NCI-H146 treated with DMSO at 0.1 percent for 48 hours (cell line): ENCODE data around the gene MIOX.
A peak's percentile ranks its signal among the peaks of the same experiment; 100 is the strongest.
"Not testable (repeated sequence)": the region's sequence is repeated elsewhere in the genome, so short reads cannot be mapped to it uniquely, and the experiment has no call there.

ENCODE experiments used
- DNase-seq: peaks from one replicate; lab custom pipeline; 2025; ENCODE audit not compliant: unreplicated experiment; lab: John Stamatoyannopoulos, UW

The MIOX gene

DNA sequence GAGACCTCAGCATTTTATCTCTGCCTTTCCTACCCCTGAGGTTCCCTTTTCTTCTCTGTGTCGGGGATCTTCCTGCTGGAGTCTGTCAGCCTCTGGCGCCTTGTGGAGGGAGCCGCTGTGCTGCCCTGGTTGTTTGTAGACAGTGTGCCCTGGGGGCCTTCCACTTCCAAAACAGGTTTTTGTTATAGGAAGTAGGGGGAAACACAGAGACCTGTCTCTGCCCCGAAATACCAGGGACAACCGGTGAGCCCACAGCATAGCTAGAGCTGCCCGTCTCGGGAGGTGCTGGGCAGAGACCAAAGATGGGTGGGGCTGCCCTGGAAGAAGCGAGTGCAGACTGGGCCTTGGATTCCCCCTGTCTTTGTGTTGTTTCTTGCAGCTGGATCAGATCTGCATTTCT, 29.4 kb downstream of the MIOX start:
- no peak for DNase-seq

DNA sequence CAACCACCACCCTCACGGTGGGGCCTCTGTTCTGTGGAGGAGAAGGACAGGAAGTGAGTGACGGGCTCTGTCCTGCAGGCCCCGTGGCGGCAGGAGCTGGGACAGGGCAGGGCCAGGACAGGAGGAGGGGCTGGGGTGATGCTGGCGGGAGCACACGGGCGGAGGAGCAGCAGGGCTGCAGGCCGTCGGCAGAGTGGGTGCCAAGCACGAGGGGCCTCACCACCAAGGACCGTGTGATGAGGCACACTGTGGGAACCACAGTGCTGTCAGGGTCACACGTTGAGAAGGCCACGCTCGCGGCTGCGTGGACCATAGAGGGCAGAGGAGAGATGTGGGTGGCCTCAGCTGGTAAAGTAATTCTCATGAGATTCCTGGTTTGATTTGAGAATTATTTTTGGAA, 30.2 kb downstream of the MIOX start:
- no peak for DNase-seq

DNA sequence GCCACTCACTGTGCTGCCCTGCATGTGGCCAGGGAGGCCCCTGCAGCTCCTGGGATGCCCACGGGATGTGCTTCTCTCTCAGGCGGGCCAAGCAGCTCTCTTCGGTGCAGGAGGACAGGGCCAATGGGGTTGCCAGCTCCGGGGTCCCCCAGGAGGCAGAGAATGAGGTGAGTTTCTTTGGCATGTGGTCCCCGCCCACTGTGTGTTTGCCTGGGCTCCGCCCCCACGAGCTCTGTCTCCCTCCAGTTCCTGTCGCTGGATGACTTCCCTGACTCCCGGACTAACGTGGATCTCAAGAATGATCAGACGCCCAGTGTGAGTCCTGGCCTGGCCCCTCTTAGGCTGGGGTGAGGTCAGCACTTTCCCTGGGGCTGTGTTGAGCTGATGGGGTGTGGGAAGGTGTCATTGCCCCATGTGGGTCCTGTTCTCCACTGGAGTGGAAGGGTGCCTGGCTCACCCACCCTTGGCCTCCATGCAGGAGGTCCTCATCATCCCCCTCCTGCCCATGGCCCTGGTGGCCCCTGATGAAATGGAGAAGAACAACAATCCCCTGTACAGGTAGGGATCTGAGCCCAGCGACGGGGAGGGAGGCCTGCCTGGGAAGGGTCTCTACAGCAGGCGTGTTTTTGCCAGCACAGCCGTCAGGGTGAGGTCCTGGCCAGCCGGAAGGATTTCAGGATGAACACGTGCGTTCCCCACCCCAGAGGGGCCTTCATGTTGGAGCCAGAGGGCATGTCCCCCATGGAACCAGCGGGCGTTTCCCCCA, 31.0 kb downstream of the MIOX start:
- no peak for DNase-seq

DNA sequence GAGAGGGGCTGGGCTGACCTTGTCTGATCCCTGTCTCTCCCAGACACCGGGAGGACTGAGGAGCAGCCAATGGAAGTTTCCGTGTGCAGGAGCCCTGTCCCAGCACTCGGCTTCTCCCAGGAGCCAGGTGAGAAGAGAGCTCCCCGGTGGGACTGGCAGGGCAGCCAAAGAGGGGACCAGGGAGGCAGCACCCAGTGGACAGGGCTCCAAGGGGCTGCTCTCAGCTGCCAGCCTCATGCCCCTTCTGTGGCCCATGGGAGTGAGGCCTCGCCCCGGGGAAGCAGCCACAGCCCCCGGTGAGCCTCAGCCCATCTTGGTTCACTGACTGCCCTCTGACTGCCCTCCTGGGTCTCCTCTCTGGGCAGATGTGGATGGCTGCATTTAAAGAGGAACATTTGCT, 31.9 kb downstream of the MIOX start:
- DNase-seq = no peak

DNA sequence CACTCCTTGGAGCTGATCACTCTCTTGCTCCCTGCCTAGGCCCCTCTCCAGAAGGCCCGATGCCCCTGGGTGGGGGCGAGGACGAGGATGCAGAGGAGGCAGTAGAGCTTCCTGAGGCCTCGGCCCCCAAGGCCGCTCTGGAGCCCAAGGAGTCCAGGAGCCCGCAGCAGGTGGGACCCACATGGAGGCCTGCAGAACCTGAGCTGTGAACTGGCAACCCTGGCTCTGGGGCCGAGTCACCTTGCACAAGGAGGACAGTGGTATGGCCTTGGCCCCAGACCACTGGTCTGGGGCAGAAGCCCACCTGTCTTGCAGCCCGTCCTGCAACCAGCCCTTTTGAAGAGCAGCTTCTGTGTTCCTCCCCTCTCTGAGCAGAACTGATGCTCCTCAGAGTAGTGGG, 32.5 kb downstream of the MIOX start:
- DNase-seq = no peak

DNA sequence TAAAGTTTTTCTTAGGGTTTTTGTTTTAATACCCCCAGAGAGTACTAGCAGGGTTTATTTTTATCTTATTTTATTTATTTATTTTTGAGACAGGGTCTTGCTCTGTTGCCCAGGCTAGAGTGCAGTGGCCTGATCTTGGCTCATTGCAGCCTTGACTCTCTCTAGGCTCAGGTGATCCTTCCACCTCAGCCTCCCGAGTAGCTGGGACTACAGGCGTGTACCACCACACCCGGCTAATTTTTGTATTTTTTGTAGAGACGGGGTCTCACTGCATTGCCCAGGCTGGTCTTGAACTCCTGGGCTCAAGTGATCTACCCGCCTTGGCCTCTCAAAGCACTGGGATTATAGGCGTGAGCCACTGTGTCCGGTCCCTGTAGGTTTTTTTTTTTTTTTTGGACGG, 33.5 kb downstream of the MIOX start:
- DNase-seq = not testable (repeated sequence)

DNA sequence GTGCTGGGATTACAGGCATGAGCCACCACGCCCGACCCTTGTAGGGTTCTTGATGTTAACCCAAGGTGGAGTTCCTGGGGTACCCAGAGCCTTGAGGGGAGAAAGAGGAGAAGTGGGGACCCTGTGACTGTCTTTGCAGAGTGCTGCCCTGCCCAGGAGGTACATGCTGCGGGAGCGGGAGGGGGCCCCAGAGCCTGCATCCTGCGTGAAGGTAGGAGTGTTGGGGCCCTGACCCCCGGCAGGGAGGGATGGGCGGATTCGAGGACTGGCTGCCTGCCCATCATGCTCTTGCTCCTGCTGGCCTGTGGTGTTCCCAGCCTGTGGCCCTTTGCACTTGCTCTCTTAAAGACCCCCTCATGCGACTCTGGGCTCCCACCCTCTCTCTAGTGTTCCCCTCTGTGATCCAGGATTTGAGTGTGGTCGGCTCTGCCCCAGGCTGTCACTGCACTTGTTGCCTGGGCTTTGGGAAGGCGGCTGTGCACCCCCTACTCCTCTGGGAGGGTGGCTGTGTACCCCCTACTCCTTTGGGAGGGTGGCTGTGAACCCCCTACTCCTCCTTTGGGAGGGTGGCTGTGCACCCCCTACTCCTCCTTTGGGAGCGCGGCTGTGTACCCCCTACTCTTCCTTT, 34.3 kb downstream of the MIOX start:
- DNase-seq = no peak

DNA sequence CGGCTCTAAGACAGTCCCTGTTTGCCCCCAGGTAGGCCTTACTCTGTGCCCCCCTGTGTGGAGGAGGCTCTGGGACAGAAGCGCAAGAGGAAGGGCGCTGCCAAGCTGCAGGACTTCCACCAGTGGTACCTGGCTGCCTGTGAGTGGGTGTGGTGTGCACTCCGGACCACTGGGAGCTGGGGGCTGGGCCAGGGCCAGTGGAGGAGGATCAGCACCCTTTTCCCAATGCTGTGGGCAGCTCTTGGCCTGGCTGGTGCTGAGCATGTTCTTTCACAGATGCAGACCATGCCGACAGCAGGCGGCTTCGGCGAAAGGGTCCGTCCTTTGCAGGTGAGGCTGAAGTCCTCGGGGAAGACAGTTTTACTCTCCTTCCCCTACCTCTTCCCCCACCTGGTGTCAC, 35.1 kb downstream of the MIOX start:
- no peak for DNase-seq

DNA sequence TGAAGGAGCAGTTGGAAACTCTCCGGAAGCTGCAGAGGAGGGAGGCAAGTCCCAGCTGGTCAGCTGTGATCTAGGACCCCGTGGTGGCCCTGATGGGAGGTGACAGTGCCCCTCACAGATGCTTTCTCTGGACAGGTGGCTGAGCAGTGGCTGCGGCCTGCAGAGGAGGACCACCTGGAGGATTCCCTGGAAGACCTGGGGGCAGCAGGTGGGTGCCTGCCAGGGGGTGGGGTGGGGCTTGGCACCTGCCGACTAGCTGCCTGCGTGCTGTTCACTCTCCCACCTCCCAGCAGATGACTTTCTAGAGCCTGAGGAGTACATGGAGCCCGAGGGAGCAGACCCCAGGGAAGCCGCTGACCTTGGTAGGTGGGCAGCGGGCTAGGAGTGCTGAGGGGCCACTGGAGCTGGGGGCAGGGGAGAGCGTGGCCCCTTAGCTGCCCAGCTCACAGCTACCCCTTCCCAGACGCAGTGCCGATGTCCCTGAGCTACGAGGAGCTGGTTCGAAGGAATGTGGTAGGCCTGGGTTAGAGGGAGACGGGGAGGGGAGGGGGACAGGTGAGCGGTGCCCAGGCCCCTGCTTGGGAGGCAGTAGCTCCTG, 35.6 kb downstream of the MIOX start:
- no peak for DNase-seq

DNA sequence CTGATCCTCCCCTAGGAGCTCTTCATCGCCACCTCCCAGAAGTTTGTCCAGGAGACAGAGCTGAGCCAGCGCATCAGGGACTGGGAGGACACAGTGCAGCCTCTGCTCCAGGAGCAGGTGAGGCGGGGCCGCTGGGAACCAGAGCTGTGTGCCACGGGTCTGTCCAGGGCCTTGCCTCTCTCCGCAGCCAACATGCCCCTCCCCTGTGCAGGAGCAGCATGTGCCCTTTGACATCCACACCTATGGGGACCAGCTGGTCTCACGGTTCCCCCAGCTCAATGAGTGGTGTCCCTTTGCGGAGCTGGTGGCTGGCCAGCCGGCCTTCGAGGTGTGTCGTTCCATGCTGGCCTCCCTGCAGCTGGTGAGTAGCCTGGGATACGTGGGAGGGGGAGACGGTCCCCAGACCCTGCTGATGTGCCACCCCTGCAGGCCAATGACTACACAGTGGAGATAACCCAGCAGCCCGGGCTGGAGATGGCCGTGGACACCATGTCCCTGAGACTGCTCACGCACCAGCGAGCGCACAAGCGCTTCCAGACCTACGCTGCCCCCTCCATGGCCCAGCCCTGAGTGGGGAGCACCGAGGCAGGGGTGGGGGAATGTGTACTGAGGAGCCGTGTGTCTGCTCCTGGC, 36.3 kb downstream of the MIOX start:
- DNase-seq = no peak

DNA sequence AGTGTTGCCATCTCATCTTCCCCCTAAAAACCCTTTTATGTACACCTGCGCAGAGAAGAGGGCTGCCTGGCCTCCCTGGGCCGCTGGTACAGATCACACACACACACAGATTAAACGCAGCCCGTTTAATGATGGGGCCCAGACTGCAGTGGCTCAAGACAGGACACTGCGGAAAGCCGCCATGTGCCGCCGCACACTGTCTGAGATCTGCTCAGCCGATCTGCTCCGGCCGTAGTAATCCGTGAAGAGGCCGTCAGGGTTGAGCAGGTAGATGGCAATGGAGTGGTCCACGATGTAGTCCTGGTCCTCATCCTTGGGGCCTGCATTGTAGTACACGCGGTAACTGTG, 36.8 kb downstream of the MIOX start:
- DNase-seq = no peak

DNA sequence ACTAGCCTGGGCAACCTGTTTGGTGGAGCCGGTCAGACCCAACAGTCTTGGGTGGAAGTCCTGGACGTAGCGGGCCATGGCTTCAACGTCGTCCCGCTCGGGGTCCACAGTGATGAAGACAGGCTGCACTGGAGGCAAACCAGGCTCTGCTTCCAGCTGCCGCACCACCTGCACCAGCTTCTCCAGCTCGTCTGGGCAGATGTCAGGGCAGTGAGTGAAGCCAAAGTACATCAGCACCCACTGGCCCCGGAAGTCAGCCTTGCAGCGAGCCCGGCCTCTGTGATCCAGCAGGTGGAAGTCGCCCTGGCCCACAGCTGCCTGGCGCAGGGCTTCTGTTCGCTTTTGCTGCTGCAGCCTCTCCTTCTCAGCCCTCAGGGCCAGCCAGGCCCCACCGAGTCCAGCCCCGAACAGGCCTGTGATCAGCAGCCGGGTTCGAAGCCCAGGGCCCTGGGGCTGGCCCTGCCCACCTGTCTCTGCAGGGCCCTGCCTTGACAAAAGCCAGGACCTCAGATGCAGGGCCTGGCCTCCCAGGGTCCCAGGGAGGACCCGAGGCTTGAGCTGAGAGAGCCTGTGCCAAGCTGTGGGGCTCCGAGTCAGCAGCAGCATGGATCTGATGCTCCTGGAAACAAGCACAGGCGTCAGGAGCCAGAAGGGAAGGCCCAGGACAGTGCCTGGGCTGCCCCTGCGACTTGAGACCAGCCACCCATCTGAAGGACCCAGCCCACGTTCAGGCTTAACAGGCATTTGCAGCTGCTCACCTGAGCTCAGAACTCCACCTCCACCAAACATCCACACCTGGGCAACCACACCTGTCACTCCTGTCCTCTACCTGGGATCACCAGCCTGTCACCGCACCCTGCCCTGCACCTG, 37.4 kb downstream of the MIOX start:
- no peak for DNase-seq

DNA sequence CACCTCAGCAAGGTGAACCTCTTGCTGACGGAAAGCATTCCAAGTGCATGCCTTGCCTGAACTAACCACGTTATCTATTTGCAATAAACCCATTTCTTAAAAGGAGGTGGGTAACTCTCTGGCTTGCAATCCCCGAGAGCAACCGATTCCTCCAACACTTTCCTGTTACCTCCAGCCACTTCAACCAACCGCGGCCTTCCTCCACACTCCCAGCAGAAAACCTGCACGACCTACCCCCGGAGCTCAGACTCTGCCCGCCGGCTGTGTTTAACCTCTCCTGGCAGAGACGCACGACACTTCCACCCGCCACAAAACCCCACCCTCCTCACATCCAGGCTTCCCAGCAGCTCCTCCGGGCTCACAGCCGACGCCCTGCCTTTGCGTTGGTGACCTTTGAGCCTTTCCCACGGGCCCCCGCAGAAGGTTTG, 38.0 kb downstream of the MIOX start:
- no peak for DNase-seq

DNA sequence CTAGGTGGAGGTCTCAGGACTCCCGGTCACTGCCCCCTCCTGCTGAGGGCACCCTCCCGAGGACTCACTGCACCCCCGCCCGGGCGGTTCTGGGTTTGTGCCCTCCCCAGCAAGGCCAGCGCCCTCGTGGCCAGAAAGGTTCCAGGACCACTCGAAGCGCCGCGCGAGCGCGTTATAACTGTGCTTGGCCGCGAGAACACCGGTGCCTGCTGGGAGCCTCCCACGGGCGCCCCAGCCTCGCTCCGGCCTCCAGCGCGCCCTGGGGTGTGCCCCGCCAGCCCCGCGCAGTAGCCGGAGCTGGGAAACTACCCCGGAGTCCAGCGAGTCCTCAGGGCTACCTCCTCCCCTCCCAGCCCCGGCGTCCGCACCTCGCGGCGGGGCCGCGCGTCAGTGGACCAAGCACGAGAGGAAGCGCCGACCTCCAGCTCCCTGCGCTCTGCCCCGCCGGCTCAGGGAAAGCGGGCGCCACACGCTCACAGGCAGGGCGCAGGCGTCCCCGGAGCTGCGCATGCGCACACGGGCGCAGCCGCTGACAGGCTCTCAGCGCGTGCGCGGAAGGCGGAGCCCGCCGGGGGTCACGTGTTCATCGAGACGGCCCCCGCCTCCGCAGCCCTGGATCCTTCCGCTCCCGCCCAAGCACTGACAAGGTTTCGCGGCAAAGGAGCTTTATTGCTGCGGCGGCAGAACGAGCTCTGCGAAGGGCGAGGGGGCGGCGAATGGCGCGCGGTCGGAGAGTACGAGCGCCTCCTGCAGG, 38.6 kb downstream of the MIOX start, which contains the start of gene SCO2:
Gene SCO2 (minus strand): TSS at position 495 of the 754 bp plus-strand sequence. CDS start 1,187 bp downstream, outside the sequence.
- peak; percentile 77 for DNase-seq

DNA sequence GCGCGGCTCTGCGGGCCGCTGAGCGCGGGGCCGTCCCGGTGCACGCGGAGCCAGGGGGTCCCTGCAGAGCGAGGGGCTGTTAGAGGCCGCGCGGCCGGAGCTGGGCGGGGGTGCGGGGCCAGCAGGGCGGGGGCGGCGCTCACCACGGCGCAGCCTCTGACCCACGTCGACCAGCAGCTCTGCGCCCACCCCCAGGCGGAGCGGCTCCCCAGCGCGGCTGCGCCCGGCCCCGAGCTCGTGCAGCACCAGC, 39.1 kb downstream of the MIOX start:
- DNase-seq = no peak

DNA sequence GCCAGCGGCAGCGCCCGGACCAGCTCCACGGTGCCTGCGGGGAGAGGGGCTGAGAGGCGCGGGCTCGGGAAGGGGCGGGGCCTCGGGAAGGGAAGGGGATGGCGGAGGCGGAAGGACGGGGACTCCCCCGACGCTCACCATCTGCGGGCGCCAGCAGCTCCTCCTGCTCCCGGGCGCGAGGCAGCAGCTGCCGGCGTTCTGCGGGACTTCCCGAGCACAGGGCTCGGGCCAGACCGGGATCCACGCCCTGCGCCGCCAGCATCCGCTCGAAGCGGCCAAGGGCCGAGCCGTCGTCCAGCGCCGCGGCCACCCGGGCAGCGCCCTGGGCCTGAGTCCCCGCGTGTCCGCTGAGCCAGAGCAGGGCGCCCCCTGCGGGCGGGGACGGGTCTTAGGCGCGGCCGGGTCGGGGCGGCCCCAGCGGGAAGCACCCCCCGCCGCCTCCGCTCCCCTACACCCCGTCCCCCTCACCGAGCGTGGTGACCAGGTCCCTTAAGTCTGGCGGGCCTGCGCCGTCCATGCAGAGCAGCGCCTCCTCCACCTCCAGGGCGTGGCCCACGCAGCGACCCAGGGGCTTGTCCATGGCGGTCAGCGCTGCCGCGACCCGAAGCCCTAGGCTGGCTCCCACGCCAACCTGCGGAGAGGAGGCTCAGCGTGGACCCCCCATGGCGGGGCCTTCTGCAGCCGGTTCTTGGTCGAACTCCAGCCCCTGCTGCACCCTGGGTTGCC, 39.6 kb downstream of the MIOX start:
- peak; percentile 33 for DNase-seq

DNA sequence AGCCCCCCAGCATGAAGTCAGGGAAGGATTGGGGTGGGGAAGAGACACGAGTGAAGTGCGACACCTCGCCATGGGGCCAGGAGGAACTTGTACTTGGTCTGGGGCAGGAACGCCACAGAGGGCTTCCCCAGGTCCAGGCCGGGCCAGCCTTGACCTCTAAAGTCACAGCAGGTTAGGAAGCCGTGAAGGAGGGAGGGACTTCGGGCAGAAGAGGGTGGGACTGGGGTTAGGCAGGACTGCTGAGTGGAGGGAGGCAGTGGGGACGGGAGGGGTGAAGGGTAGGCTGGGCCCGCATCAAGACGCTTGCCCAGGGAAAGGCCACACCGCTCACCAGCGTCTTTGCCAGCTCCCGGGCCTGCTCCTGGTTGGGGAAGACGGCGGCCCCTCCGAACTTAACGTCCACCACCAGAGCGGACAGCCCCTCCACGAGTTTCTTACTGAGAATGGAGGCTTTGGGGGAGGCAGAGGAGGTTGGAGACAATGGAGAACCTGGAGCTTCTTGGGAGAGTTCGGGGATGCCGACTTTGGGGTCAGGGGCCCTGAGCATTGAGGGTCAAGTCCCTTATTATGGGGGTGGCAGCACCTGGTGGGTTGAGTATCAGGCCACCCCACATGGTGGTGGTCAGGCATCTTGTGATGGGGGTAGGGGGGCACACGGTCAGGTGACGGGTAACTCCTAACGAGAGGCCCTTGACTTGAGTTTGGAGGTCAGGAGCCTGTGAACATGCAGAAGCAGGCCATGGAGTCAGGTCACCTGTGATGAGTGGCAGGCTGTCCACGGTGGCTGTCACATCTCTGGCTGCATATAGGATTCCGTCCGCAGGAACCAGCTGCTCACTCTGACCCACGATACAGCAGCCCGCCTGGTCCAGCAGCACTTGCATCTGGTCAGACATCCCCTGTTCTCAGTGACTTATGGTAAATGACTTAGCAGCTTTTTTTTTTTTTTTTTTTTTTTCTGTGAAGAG, 40.5 kb downstream of the MIOX start:
- DNase-seq = peak; percentile 26

DNA sequence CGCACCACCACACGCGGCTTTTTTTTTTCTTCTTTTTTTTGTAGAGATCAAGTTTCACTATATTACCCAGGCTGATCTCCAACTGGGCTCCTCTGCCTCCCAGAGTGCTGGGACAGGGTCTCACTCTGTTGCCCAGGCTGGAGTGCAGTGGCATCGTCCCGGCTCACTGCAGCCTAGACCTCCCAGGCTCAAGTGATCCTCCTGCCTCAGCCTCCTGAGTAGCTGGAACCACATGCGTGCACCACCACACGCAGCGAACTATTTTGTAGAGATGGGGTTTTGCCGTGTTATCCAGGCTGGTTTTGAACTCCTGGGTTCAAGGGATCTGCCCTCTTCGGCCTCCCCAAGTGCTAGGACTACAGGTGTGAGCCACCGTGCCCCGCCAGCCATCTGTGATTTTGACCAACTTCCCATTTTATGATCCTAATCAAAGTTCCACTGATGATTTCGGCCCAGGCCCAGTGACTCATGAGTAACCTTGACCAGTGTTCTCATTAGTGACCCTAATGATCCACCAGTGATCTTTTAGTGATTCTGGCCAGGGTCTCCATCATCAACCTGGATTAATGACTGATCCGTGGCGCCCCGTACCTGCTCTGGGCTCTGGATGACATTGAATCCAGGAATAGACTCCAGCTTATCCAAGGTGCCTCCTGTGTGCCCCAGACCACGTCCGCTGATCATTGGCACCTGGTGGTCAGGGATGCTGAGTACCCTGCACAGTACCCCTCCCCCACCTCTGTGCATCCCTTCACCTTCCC, 41.4 kb downstream of the MIOX start:
- no peak for DNase-seq
